Heart left ventricle (tissue), 16 donors: ENCODE data around the gene CIDEC. TPM values are rescaled to one million over a fixed set of nuclear protein-coding genes. Genes with fewer than 3 reads are reported as not detected.

ENCODE experiments used
- ATAC-seq, 4 donors: fragments of 200-7000 bp; cut with Tn5 transposase; one replicate each; pipeline ENCODE4 v1.9.1; 2020 to 2022; ENCODE audit warnings: moderate library complexity in 4 of 4, mild to moderate bottlenecking in 3 of 4, moderate number of reproducible peaks in 1 of 4
- DNase-seq, 5 donors: peaks; one replicate each; pipeline ENCODE4 v3.0.0-alpha.2; 2020
- H3K27ac ChIP-seq, 12 donors: fragments of 200-600 bp; sonication (generic) in 4 of 12; one replicate each; pipeline versions ENCODE4 v1.5.0 to v1.8.0; 2016 to 2022; ENCODE audit warnings: mild to moderate bottlenecking in 2 of 12
- H3K27me3 ChIP-seq, 9 donors: fragments of 200-600 bp; sonication (generic) in 2 of 9; one replicate each; pipeline versions ENCODE4 v1.5.1 to v1.8.0; 2016 to 2022; ENCODE audit warnings: mild to moderate bottlenecking in 3 of 9
- H3K36me3 ChIP-seq, 9 donors: fragments of 200-600 bp; sonication (generic) in 2 of 9; one replicate each; pipeline versions ENCODE4 v1.5.0 to v1.8.0; 2018 to 2022; ENCODE audit warnings: mild to moderate bottlenecking in 2 of 9
- H3K4me1 ChIP-seq, 12 donors: fragments of 200-600 bp; sonication (generic) in 4 of 12; one replicate each; pipeline versions ENCODE4 v1.5.0 to v1.8.0; 2016 to 2022; ENCODE audit warnings: mild to moderate bottlenecking in 3 of 12
- H3K4me3 ChIP-seq, 12 donors: fragments of 200-600 bp; sonication (generic) in 4 of 12; one replicate each; pipeline versions ENCODE4 v1.5.0 to v1.8.0; 2017 to 2022; ENCODE audit warnings: mild to moderate bottlenecking in 9 of 12, moderate library complexity in 4 of 12
- H3K9me3 ChIP-seq, 12 donors: fragments of 200-600 bp; sonication (generic) in 4 of 12; one replicate each; pipeline versions ENCODE4 v1.5.0 to v1.8.0; 2016 to 2022; ENCODE audit warnings: mild to moderate bottlenecking in 1 of 12
- POLR2A ChIP-seq, 2 donors: fragments of 450-650 bp; IDR thresholded peaks; one replicate each; pipeline ENCODE4 v1.6.1; 2017; ENCODE audit warnings: antibody characterized with exemption in 2 of 2, mild to moderate bottlenecking in 2 of 2, moderate library complexity in 2 of 2
- WGBS, 4 donors: extraction: QIAGEN DNeasy Blood & Tissue Kit in 2 of 4; methylation state at CpG; one replicate each; pipeline versions ENCODE4 v1.1.5 to v1.1.7; 2013 to 2018; 5-methylcytosine and 5-hydroxymethylcytosine counted together
- intact Hi-C, 10 donors: fragments of 100-400 bp; cut with DNase I; formaldehyde crosslinking; loops; one replicate each; pipeline versions ENCODE4 v1.11.1 to v1.14.2; 2022
- polyA plus RNA-seq, 2 donors: library from polyadenylated mRNA; stranded (reverse); fragments of 200-250 nt; gene quantifications; one replicate each; pipeline ENCODE4 v1.2.3, GENCODE V29; 2013
- total RNA-seq, 9 donors: library from RNA; depleted of rRNA in 2 of 9; stranded (reverse); fragments of >200 nt in 2 of 9; fragmentation: NEBNext Ultra II Directional in 3 of 9; extraction: Animal tissue kit (Norgen Biotek cat#: 25700) in 3 of 9; gene quantifications; one replicate each; pipeline versions ENCODE4 v1.1.0 to v1.2.4, GENCODE V29; 2016 to 2023
- TF ChIP-seq, protein P1 (sequence below), 12 donors: fragments of 200-600 bp; sonication (generic) in 4 of 12; IDR thresholded peaks; one replicate each; pipeline versions ENCODE4 v1.5.0 to v1.8.0; 2018 to 2022; ENCODE audit warnings: antibody characterized with exemption in 12 of 12, mild to moderate bottlenecking in 5 of 12
- donor health status: ischemic (EF 13 %, LVEDD 7.1; RV severe dilation, severe dysfunction).
- donor health status: healthy with polysubstance abuse.
- donor health status: DM: no; HTN: yes; CAD: no.
- donor health status: DM: no; HTN: no; CAD: no.
- donor health status: ischemic (EF 25% LVEDD 6.9; RV normal size, moderate dysfunction).
- donor health status: ischemic (EF 25% LVEDD 5.7; RV mildly dilated, moderate dysfunction).
- donor health status: healthy.
- donor health status: DM: yes; HTN: yes; CAD: no.
- donor health status: ischemic (EF 35%, LVEDD 5.7; RV mildly dilated, moderate dysfunction).
- donor health status: nonischemic (EF 11% LVEDD 7.7; RV severe dilation, severe dysfunction).
- donor health status: DM: yes; HTN: yes; CAD: no.
- donor health status: PGD.
- donor health status: ischemic (EF 29% LVEDD 5.4; RV normal size, mild dysfunction).
- donor health status: nonischemic (EF 23%, LVEDD 6.1; RV moderate dilation, normal function).

Gene CIDEC
- total and polyA plus RNA-seq, 11 donors: 0.72 to 59.0 (median 4.0) TPM; not detected in 2

GRCh38 chr3:9834520-9835380 is 45.3 kb downstream of the CIDEC start:
- ATAC-seq (no peak), DNase-seq (no peak)
- TF ChIP-seq, protein P1, sequence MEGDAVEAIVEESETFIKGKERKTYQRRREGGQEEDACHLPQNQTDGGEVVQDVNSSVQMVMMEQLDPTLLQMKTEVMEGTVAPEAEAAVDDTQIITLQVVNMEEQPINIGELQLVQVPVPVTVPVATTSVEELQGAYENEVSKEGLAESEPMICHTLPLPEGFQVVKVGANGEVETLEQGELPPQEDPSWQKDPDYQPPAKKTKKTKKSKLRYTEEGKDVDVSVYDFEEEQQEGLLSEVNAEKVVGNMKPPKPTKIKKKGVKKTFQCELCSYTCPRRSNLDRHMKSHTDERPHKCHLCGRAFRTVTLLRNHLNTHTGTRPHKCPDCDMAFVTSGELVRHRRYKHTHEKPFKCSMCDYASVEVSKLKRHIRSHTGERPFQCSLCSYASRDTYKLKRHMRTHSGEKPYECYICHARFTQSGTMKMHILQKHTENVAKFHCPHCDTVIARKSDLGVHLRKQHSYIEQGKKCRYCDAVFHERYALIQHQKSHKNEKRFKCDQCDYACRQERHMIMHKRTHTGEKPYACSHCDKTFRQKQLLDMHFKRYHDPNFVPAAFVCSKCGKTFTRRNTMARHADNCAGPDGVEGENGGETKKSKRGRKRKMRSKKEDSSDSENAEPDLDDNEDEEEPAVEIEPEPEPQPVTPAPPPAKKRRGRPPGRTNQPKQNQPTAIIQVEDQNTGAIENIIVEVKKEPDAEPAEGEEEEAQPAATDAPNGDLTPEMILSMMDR (IDR thresholded peaks at IDR 0.05): no peak
- TF ChIP-seq POLR2A (IDR thresholded peaks at IDR 0.05): no peak
- 84 to 88% (median 86%) methylated on average over 17 to 18 of the region's 18 CpGs for WGBS, 4 donors
- no peaks in the 10 kb centered on the region for H3K27me3 ChIP-seq
- H3K4me1 ChIP-seq: peaks cover 0 to 9% (median 0%) of the 10 kb centered on the region in 12 donors
- no peak overlapping the region for H3K27ac ChIP-seq
- intact Hi-C loops: no loop called here
- H3K36me3 ChIP-seq: peaks cover 0 to 88% (median 66%) of the 10 kb centered on the region in 9 donors
- no peaks in the 10 kb centered on the region for H3K9me3 ChIP-seq
- no peak overlapping the region for H3K4me3 ChIP-seq

GRCh38 chr3:9833078-9833477 is 47.0 kb downstream of the CIDEC start:
- no peaks in the 10 kb centered on the region for H3K9me3 ChIP-seq
- WGBS, 4 donors: 91 to 100% (median 98%) methylated on average over 2 to 9 of the region's 9 CpGs
- H3K4me3 ChIP-seq: no peak overlapping the region
- TF ChIP-seq, protein P1 (IDR thresholded peaks at IDR 0.05): no peak
- TF ChIP-seq POLR2A (IDR thresholded peaks at IDR 0.05): no peak
- DNase-seq: no peak
- intact Hi-C loops: no loop called here
- no peak overlapping the region for H3K27ac ChIP-seq
- ATAC-seq: no peak
- peaks cover 0 to 4% (median 0%) of the 10 kb centered on the region in 12 donors for H3K4me1 ChIP-seq
- no peaks in the 10 kb centered on the region for H3K27me3 ChIP-seq
- peaks cover 0 to 88% (median 65%) of the 10 kb centered on the region in 9 donors for H3K36me3 ChIP-seq

- Histone ChIP-seq H3K27me3 (no peaks in the 10 kb centered on the region), H3K9me3 (no peaks in the 10 kb centered on the region), H3K36me3 (peaks cover 0 to 91% (median 68%) of the 10 kb centered on the region in 9 donors), H3K4me1 (no peaks in the 10 kb centered on the region), H3K27ac (no peak overlapping the region), H3K4me3 (no peak overlapping the region)
- DNase-seq: no peak
- intact Hi-C loops: no loop called here
- ATAC-seq: no peak
- TF ChIP-seq POLR2A (IDR thresholded peaks at IDR 0.05): no peak
- TF ChIP-seq, protein P1 (IDR thresholded peaks at IDR 0.05): no peak
- WGBS, 4 donors: 92 to 95% (median 94%) methylated on average over 3 of the region's 3 CpGs
These were observed 48.8 kb downstream of the CIDEC start for GRCh38 chr3:9831253-9831652.
